SK-N-SH (cell line): ENCODE data around the gene INS. TPM values are rescaled to one million over a fixed set of nuclear protein-coding genes. Genes with fewer than 3 reads are reported as not detected.
A peak's percentile ranks its signal among the peaks of the same experiment; 100 is the strongest.

Experiments
- CTCF ChIA-PET: fragments of 300-600, 350-600 bp; formaldehyde crosslinking; extraction: SDS; loops from one replicate; lab custom pipeline; 2021; lab: Yijun Ruan, JAX
- POLR2A ChIA-PET: fragments of 350-600 bp; sonication (Branson Sonifier 250); formaldehyde crosslinking; extraction: SDS; loops from one replicate; lab custom pipeline; 2020; ENCODE audit warnings: antibody characterized with exemption, inconsistent platforms; lab: Yijun Ruan, JAX
- DNase-seq: peaks from one replicate; pipeline ENCODE4 v3.0.0; 2012
- H2AFZ ChIP-seq: fragments of 200-600 bp; sonication (generic); 2 replicates; pipeline ENCODE4 v1.8.1; 2016; ENCODE audit warnings: antibody characterized with exemption, mild to moderate bottlenecking, low read depth
- H3F3A ChIP-seq: fragments of 200-600 bp; sonication (generic); replicated peaks from 2 replicates; pipeline ENCODE3; 2016; ENCODE audit warnings: antibody characterized with exemption, mild to moderate bottlenecking; ENCODE audit not compliant: insufficient read depth
- H3K27ac ChIP-seq, 2 experiments: fragments of 200-500 bp in 1 of 2; fragments of 200-600 bp in 1 of 2; sonication (Bioruptor generic) in 1 of 2; sonication (generic), shearing (Covaris generic) in 1 of 2; 2 replicates each; pipeline versions ENCODE4 v1.5.1 to v1.6.1; 2014 to 2016; ENCODE audit warnings: low read depth in 2 of 2, inconsistent platforms in 1 of 2, low read length in 1 of 2, mild to moderate bottlenecking in 1 of 2, mixed read lengths in 1 of 2
- H3K27me3 ChIP-seq: fragments of 200-600 bp; sonication (generic), shearing (Covaris generic); 2 replicates; pipeline ENCODE4 v1.6.1; 2016; ENCODE audit warnings: mixed run types; ENCODE audit not compliant: insufficient read depth
- H3K36me3 ChIP-seq, 2 experiments: fragments of 200-500 bp in 1 of 2; fragments of 200-600 bp in 1 of 2; sonication (Bioruptor generic) in 1 of 2; sonication (generic) in 1 of 2; replicated peaks in 1 of 2; 2 replicates each; pipeline versions ENCODE3 to v1.5.1; 2014 to 2016; ENCODE audit warnings: low read length in 1 of 2, mild to moderate bottlenecking in 1 of 2; ENCODE audit not compliant: insufficient read depth in 2 of 2, control insufficient read depth in 1 of 2
- H3K4me1 ChIP-seq, 2 experiments: fragments of 200-500 bp in 1 of 2; fragments of 200-600 bp in 1 of 2; sonication (Bioruptor generic) in 1 of 2; sonication (generic), shearing (Covaris generic) in 1 of 2; 2 replicates each; pipeline versions ENCODE4 v1.5.1 to v1.6.1; 2014 to 2016; ENCODE audit warnings: low read depth in 1 of 2, low read length in 1 of 2, mixed run types in 1 of 2; ENCODE audit not compliant: insufficient read depth in 2 of 2, control insufficient read depth in 1 of 2
- H3K4me2 ChIP-seq: fragments of 200-600 bp; sonication (generic), shearing (Covaris generic); 2 replicates; pipeline ENCODE4 v1.6.1; 2017; ENCODE audit warnings: mixed run types
- H3K4me3 ChIP-seq, 2 experiments: fragments of 200-500 bp in 1 of 2; fragments of 200-600 bp in 1 of 2; sonication (Bioruptor generic) in 1 of 2; sonication (generic), shearing (Covaris generic) in 1 of 2; 2 replicates each; pipeline versions ENCODE4 v1.5.1 to v1.8.1; 2014 to 2016; ENCODE audit warnings: low read depth in 2 of 2, inconsistent platforms in 1 of 2, low read length in 1 of 2, mild to moderate bottlenecking in 1 of 2, mixed read lengths in 1 of 2, moderate library complexity in 1 of 2
- H3K79me2 ChIP-seq: fragments of 200-600 bp; sonication (generic); 2 replicates; pipeline ENCODE4 v1.8.1; 2017; ENCODE audit warnings: mild to moderate bottlenecking; ENCODE audit not compliant: insufficient read depth
- H3K9ac ChIP-seq: fragments of 200-600 bp; sonication (generic); 2 replicates; pipeline ENCODE4 v1.6.1; 2017; ENCODE audit warnings: mixed run types
- H3K9me2 ChIP-seq: fragments of 200-600 bp; sonication (generic); 2 replicates; pipeline ENCODE4 v1.6.1; 2017; ENCODE audit warnings: mixed run types
- H3K9me3 ChIP-seq: fragments of 200-600 bp; sonication (generic); 2 replicates; pipeline ENCODE4 v1.6.1; 2017; ENCODE audit warnings: mixed run types, mild to moderate bottlenecking, moderate library complexity
- H4K20me1 ChIP-seq: fragments of 200-600 bp; sonication (generic); 2 replicates; pipeline ENCODE4 v1.6.1; 2017; ENCODE audit warnings: mild to moderate bottlenecking, mixed run types; ENCODE audit not compliant: insufficient read depth
- ELF1 ChIP-seq: IDR thresholded peaks from 2 replicates; pipeline ENCODE4 v1.4.0; 2012
- FOSL2 ChIP-seq: IDR thresholded peaks from 2 replicates; pipeline ENCODE4 v1.4.0; 2012; ENCODE audit warnings: low read depth, mild to moderate bottlenecking, moderate library complexity, borderline replicate concordance
- FOXJ3 ChIP-seq: sonication (generic); formaldehyde crosslinking; IDR thresholded peaks from 2 replicates; pipeline ENCODE4 v1.5.1; 2020; ENCODE audit warnings: mild to moderate bottlenecking, missing genetic modification reagents
- GATA2 ChIP-seq: sonication (generic); formaldehyde crosslinking; IDR thresholded peaks from 2 replicates; pipeline ENCODE4 v1.5.0; 2020; ENCODE audit warnings: mild to moderate bottlenecking, missing genetic modification reagents
- IRF3 ChIP-seq: fragments of 150-350 bp; IDR thresholded peaks from 2 replicates; pipeline ENCODE4 v1.6.1; 2016; ENCODE audit warnings: mild to moderate bottlenecking, low read depth, low read length
- MEF2A ChIP-seq: IDR thresholded peaks from 2 replicates; pipeline ENCODE4 v1.4.0; 2012; ENCODE audit warnings: low read depth, borderline replicate concordance
- MXI1 ChIP-seq: IDR thresholded peaks from 2 replicates; pipeline ENCODE4 v1.6.1; 2012; ENCODE audit warnings: mild to moderate bottlenecking, low read depth, low read length, improper control_type of control experiment
- NRF1 ChIP-seq: IDR thresholded peaks from 2 replicates; pipeline ENCODE4 v1.6.1; 2012; ENCODE audit warnings: low read depth, mild to moderate bottlenecking, low read length
- POLR2AphosphoS5 ChIP-seq: IDR thresholded peaks from 2 replicates; pipeline ENCODE4 v1.6.1; 2012; ENCODE audit warnings: low read depth, low read length
- REST ChIP-seq: IDR thresholded peaks from 2 replicates; pipeline ENCODE4 v1.6.1; 2012; ENCODE audit warnings: mild to moderate bottlenecking, low read depth, low read length, moderate library complexity
- SIN3A ChIP-seq: IDR thresholded peaks from 2 replicates; pipeline ENCODE4 v1.6.1; 2012; ENCODE audit warnings: low read depth, mild to moderate bottlenecking, low read length, moderate library complexity, borderline replicate concordance
- SMC3 ChIP-seq: IDR thresholded peaks from 2 replicates; pipeline ENCODE4 v1.6.1; 2012; ENCODE audit warnings: low read depth, low read length, improper control_type of control experiment
- TCF12 ChIP-seq: IDR thresholded peaks from 2 replicates; pipeline ENCODE4 v1.4.0; 2012
- USF1 ChIP-seq: IDR thresholded peaks from 2 replicates; pipeline ENCODE4 v1.4.0; 2012; ENCODE audit warnings: low read depth, borderline replicate concordance
- YY1 ChIP-seq: IDR thresholded peaks from 2 replicates; pipeline ENCODE4 v1.4.0; 2012; ENCODE audit warnings: low read depth, mild to moderate bottlenecking
- WGBS: methylation state at CpG from one replicate; pipeline ENCODE4 v1.1.6; 2017; ENCODE audit warnings: low lambda C conversion rate; 5-methylcytosine and 5-hydroxymethylcytosine counted together
- polyA plus RNA-seq, 3 experiments: library from polyadenylated mRNA; depleted of rRNA; stranded (reverse); fragments of >200 nt; gene quantifications; 2 replicates each; pipeline ENCODE4 v1.2.3, GENCODE V29; 2012
- TF ChIP-seq, protein P1 (sequence below): fragments of 200-600 bp; sonication (generic); IDR thresholded peaks from 2 replicates; pipeline ENCODE4 v1.6.1; 2017; ENCODE audit warnings: antibody characterized with exemption, mild to moderate bottlenecking, moderate library complexity

Gene INS
- polyA plus RNA-seq, 1 of the 3 experiments (the other 2 are of a cell fraction): not detected

GRCh38 chr11:2185324-2186085 lies 24.5 kb upstream of the INS start:
- CTCF ChIA-PET: interaction anchor here (0.9 to 3.5 kb wide), 19 partner anchors 8 to 533 kb away, joined by 3 to 49 read pairs (median 6); partner anchors contain the start of gene TH
- no peaks in the 10 kb centered on the region for H3K9me3 ChIP-seq
- no peaks in the 10 kb centered on the region for H3F3A ChIP-seq
- H3K79me2 ChIP-seq: no peaks in the 10 kb centered on the region
- TF ChIP-seq FOXJ3 (peak; percentile 50), MEF2A (no peak), ELF1 (no peak), POLR2AphosphoS5 (no peak), TCF12 (no peak), IRF3 (no peak), GATA2 (CRISPR knock-in tag) (peak; percentile 80), SIN3A (no peak), MXI1 (0 out of 2 replicates have a peak, but pooled peaks have one; percentile 27), NRF1 (no peak), FOSL2 (no peak), YY1 (no peak), SMC3 (no peak), REST (no peak), USF1 (no peak)
- TF ChIP-seq, protein P1, sequence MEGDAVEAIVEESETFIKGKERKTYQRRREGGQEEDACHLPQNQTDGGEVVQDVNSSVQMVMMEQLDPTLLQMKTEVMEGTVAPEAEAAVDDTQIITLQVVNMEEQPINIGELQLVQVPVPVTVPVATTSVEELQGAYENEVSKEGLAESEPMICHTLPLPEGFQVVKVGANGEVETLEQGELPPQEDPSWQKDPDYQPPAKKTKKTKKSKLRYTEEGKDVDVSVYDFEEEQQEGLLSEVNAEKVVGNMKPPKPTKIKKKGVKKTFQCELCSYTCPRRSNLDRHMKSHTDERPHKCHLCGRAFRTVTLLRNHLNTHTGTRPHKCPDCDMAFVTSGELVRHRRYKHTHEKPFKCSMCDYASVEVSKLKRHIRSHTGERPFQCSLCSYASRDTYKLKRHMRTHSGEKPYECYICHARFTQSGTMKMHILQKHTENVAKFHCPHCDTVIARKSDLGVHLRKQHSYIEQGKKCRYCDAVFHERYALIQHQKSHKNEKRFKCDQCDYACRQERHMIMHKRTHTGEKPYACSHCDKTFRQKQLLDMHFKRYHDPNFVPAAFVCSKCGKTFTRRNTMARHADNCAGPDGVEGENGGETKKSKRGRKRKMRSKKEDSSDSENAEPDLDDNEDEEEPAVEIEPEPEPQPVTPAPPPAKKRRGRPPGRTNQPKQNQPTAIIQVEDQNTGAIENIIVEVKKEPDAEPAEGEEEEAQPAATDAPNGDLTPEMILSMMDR: no peak
- WGBS: 15% methylated on average over 18 of the region's 23 CpGs
- no peaks in the 10 kb centered on the region for H4K20me1 ChIP-seq
- POLR2A ChIA-PET: interaction anchor here (0.8 to 1.4 kb wide), 7 partner anchors 9 to 593 kb away, joined by 3 to 4 read pairs (median 3); no protein-coding TSS in a partner anchor
- H3K27ac ChIP-seq: peak overlapping the region in 1 of 2 experiments; percentile 55; a peak in 2 of 4 replicates
- H3K36me3 ChIP-seq: no peaks in the 10 kb centered on the region
- H3K27me3 ChIP-seq: no peaks in the 10 kb centered on the region
- no peak overlapping the region for H3K4me2 ChIP-seq
- H3K9ac ChIP-seq: no peak overlapping the region
- peak; percentile 84 for DNase-seq
- H3K9me2 ChIP-seq: no peaks in the 10 kb centered on the region
- H3K4me3 ChIP-seq: no peak overlapping the region
- no peak overlapping the region for H2AFZ ChIP-seq
- peaks cover 0 to 28% of the 10 kb centered on the region in 2 experiments; a peak in 1 of 4 replicates for H3K4me1 ChIP-seq
